Psoas muscle (tissue), 8 donors: Measurements from ENCODE around the gene TBC1D22A. TPM values are rescaled to one million over a fixed set of nuclear protein-coding genes. Genes with fewer than 3 reads are reported as not detected.

Source experiments
- ATAC-seq, 4 donors: fragments of 200-7000 bp; cut with Tn5 transposase; one replicate each; pipeline ENCODE4 v1.9.1; 2020; ENCODE audit warnings: moderate library complexity in 3 of 4, mild to moderate bottlenecking in 2 of 4
- DNase-seq, 2 donors: peaks; one replicate each; pipeline ENCODE4 v3.0.0-alpha.2; 2020
- H3K27ac ChIP-seq: fragments of 200-600 bp; one replicate; pipeline ENCODE4 v1.8.0; 2022
- H3K27me3 ChIP-seq, 3 donors: fragments of 200-600 bp in 1 of 3; one replicate each; pipeline versions ENCODE4 v1.6.1 to v1.8.0; 2013 to 2022; ENCODE audit warnings: low read length in 2 of 3, mild to moderate bottlenecking in 2 of 3, moderate library complexity in 1 of 3; ENCODE audit not compliant: insufficient read depth in 3 of 3
- H3K36me3 ChIP-seq, 2 donors: fragments of 200-600 bp in 1 of 2; one replicate each; pipeline versions ENCODE4 v1.6.1 to v1.8.0; 2013 to 2022; ENCODE audit warnings: low read depth in 1 of 2, mild to moderate bottlenecking in 1 of 2, moderate library complexity in 1 of 2; ENCODE audit not compliant: insufficient read depth in 1 of 2
- H3K4me1 ChIP-seq: fragments of 200-600 bp; one replicate; pipeline ENCODE4 v1.8.0; 2022
- H3K4me3 ChIP-seq: fragments of 200-600 bp; one replicate; pipeline ENCODE4 v1.8.0; 2022; ENCODE audit warnings: mild to moderate bottlenecking
- H3K9me3 ChIP-seq: fragments of 200-600 bp; one replicate; pipeline ENCODE4 v1.8.0; 2022
- CTCF ChIP-seq: fragments of 200-600 bp; IDR thresholded peaks from one replicate; pipeline ENCODE4 v1.8.0; 2022; ENCODE audit warnings: antibody characterized with exemption
- WGBS, 3 donors: extraction: QIAGEN DNeasy Blood & Tissue Kit; methylation state at CpG; one replicate each; pipeline versions ENCODE4 v1.1.6 to v1.1.7; 2013; 5-methylcytosine and 5-hydroxymethylcytosine counted together
- intact Hi-C, 2 donors: fragments of 100-400 bp; cut with DNase I; formaldehyde crosslinking; loops; one replicate each; pipeline versions ENCODE4 v1.11.0 to v1.14.2; 2022
- polyA plus RNA-seq, 3 donors: library from polyadenylated mRNA; stranded (reverse); fragments of 200-250 nt; gene quantifications; one replicate each; pipeline ENCODE4 v1.2.3, GENCODE V29; 2013
- total RNA-seq, 4 donors: library from RNA; stranded (reverse); fragmentation: NEBNext Ultra II Directional in 2 of 4; extraction: Animal tissue kit (Norgen Biotek cat#: 25700) in 2 of 4; gene quantifications; one replicate each; pipeline versions ENCODE4 v1.2.1 to v1.2.4, GENCODE V29; 2021 to 2023
- donor health status: healthy with polysubstance abuse.
- donor health status: DM: no; HTN: no; CAD: no; lungs with moderate emphysema.
- donor health status: Bipolar disorder and iron deficiency.
- donor health status: healthy.
- donor health status: DM: yes; HTN: yes; CAD: no.
- donor health status: DM: no; HTN: no; CAD: no.
- donor health status: DM: no; HTN: no; CAD: no.
- donor health status: DM: yes; HTN: yes; CAD: no.

Gene TBC1D22A
- total and polyA plus RNA-seq, 7 donors, result 11.7 to 25.0 (median 18.9) TPM

DNA sequence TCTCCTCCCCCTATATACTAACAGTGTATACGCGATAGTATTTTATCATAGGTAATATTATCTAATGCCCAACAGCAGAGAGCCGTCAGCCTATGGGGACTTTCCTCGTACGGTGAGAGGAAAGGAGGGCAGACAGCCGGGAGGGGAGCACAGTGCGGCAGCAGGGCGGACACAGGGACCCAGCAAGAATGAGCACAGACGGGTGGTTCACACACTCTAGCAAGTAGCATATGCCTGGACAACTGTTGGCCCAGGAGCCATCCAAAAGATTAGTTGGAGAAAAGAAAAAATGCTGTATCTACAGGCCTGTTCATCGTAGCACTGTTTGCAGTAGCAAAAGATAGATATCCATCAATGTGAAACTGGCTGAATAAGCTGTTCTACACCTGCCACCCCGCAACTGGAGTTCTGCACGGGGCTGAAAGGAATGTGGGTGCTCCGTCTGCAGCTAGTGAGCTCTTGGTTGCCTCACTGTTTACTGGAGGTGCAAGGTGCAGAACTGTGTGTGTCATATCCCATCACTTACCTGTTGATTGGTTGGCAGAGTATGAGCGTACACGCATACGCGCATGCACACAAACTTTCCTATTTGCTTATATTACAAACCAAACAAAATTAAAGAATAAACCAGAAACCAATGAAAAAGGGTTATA lies 324.3 kb downstream of the TBC1D22A start:
- Histone ChIP-seq H3K9me3 (peaks cover 5% of the 10 kb centered on the region), H3K27me3 (no peaks in the 10 kb centered on the region), H3K36me3 (no peaks in the 10 kb centered on the region), H3K4me3 (no peak overlapping the region), H3K27ac (no peak overlapping the region), H3K4me1 (no peaks in the 10 kb centered on the region)
- WGBS, 3 donors, result 82 to 85% (median 84%) methylated on average over 17 of the region's 17 CpGs
- DNase-seq, result no peak
- ATAC-seq, result no peak
- TF ChIP-seq CTCF, result no peak
- intact Hi-C loops, result no loop called here

GRCh38 chr22:47088480-47089158 lies 326.2 kb downstream of the TBC1D22A start:
- Histone ChIP-seq H3K27me3 (no peaks in the 10 kb centered on the region), H3K36me3 (no peaks in the 10 kb centered on the region), H3K4me1 (no peaks in the 10 kb centered on the region), H3K27ac (no peak overlapping the region), H3K4me3 (no peak overlapping the region), H3K9me3 (no peaks in the 10 kb centered on the region)
- TF ChIP-seq CTCF, result no peak
- no peak for ATAC-seq
- no peak for DNase-seq
- intact Hi-C loops, result no loop called here
- WGBS, 3 donors, result 56 to 67% (median 64%) methylated on average over 11 of the region's 11 CpGs

DNA sequence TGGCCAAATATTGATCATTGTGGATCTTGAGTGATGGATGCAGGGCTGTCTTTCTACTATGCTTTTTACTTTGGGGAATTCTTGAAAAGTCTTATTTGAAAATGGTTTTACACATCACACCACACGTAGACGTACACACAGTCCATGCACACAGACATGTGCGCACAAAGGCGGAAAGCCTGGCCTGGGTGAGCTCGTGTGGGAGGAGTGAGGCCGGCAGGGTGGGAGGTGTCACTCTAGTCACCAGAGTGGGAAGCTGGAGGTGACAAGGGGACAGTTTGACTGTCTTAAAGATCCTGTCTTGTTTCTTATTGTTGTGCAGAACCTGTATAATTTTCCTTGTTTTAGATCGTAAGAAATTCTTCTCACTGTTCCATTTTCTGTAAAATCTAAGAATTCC lies 326.9 kb downstream of the TBC1D22A start:
- no peak for TF ChIP-seq CTCF
- intact Hi-C loops, result no loop called here
- ATAC-seq, result no peak
- DNase-seq, result no peak
- Histone ChIP-seq H3K9me3 (no peaks in the 10 kb centered on the region), H3K27me3 (no peaks in the 10 kb centered on the region), H3K4me1 (no peaks in the 10 kb centered on the region), H3K27ac (no peak overlapping the region), H3K36me3 (no peaks in the 10 kb centered on the region), H3K4me3 (no peak overlapping the region)
- 74 to 78% (median 78%) methylated on average over 7 of the region's 7 CpGs for whole genome bisulfite sequencing, 3 donors

DNA sequence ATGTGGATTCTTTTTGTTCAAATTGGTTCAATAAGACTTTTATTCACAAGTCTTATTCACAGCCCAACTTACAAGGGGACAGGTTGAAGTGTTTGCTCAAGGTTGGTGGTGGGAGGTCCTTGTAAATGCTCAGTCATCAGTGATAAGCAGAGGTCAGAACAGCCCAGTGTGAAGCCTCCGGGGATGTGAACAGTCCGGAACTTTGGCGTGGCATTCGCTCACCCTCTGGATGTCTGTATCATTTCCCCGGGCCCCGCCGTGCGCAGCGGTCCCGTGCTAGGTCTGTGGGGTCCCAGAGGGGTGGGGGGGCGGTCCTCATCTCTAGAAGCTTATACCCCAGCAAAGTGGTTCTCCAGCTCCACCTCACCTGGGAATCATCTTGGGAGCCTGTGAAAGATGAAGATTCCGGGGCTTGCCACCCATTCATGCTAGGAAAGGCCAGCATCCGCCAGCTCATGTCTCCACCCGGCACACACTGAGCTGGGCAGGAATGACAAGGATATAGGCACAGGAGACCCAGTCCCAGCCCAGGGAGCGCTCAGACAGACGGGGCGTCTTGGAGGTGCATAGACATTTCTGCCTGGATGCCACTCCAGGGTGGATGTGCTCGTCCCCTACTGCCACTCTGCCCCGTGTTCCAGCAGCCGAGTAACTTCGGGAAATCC lies 327.5 kb downstream of the TBC1D22A start:
- intact Hi-C loops, result no loop called here
- DNase-seq, result no peak
- Histone ChIP-seq H3K36me3 (no peaks in the 10 kb centered on the region), H3K4me3 (no peak overlapping the region), H3K9me3 (no peaks in the 10 kb centered on the region), H3K27ac (no peak overlapping the region), H3K27me3 (no peaks in the 10 kb centered on the region), H3K4me1 (no peaks in the 10 kb centered on the region)
- WGBS, 3 donors, result 85 to 86% (median 86%) methylated on average over 21 of the region's 21 CpGs
- no peak for ATAC-seq
- no peak for TF ChIP-seq CTCF
